Liver (tissue), 9 donors: ENCODE results near the gene ACOT8. TPM values are rescaled to one million over a fixed set of nuclear protein-coding genes. Genes with fewer than 3 reads are reported as not detected.

Source experiments
- DNase-seq: peaks from one replicate; pipeline ENCODE4 v3.0.0-alpha.2; 2017; ENCODE audit warnings: low spot score
- H3K27ac ChIP-seq, 2 donors: one replicate each; pipeline ENCODE4 v1.7.0; 2013; ENCODE audit warnings: inconsistent platforms in 2 of 2, low read length in 2 of 2, control low read depth in 1 of 2, low read depth in 1 of 2, mild to moderate bottlenecking in 1 of 2
- H3K27me3 ChIP-seq, 4 donors: one replicate each; pipeline versions ENCODE4 v1.6.1 to v1.7.0; 2013; ENCODE audit warnings: low read length in 3 of 4, inconsistent platforms in 1 of 4, mild to moderate bottlenecking in 1 of 4, moderate library complexity in 1 of 4; ENCODE audit not compliant: control insufficient read depth in 4 of 4, insufficient read depth in 4 of 4
- H3K36me3 ChIP-seq, 4 donors: one replicate each; pipeline versions ENCODE4 v1.6.1 to v1.7.0; 2013; ENCODE audit warnings: low read length in 3 of 4, mild to moderate bottlenecking in 3 of 4, low read depth in 1 of 4, moderate library complexity in 1 of 4; ENCODE audit not compliant: control insufficient read depth in 4 of 4, insufficient read depth in 3 of 4
- H3K4me1 ChIP-seq, 4 donors: one replicate each; pipeline versions ENCODE4 v1.6.1 to v1.7.0; 2013; ENCODE audit warnings: low read length in 3 of 4, mild to moderate bottlenecking in 3 of 4, moderate library complexity in 1 of 4; ENCODE audit not compliant: control insufficient read depth in 4 of 4, insufficient read depth in 4 of 4
- H3K4me3 ChIP-seq, 3 donors: one replicate each; pipeline versions ENCODE4 v1.6.1 to v1.7.0; 2013; ENCODE audit warnings: low read length in 3 of 3, control low read depth in 1 of 3, low read depth in 1 of 3, mild to moderate bottlenecking in 1 of 3
- H3K9ac ChIP-seq, 2 donors: one replicate each; pipeline ENCODE4 v1.7.0; 2013; ENCODE audit warnings: low read length in 2 of 2, mild to moderate bottlenecking in 2 of 2, moderate library complexity in 2 of 2, control low read depth in 1 of 2, low read depth in 1 of 2
- H3K9me3 ChIP-seq, 4 donors: one replicate each; pipeline versions ENCODE4 v1.6.1 to v1.7.0; 2013; ENCODE audit warnings: low read length in 3 of 4; ENCODE audit not compliant: control insufficient read depth in 4 of 4
- CTCF ChIP-seq: fragments of 150-350 bp; IDR thresholded peaks from 2 replicates; pipeline ENCODE4 v1.5.1; 2017; ENCODE audit warnings: improper control_type of control experiment, low read depth, low read length; ENCODE audit not compliant: missing input control
- FOXA1 ChIP-seq: IDR thresholded peaks from 2 replicates; pipeline ENCODE4 v1.6.1; 2016; ENCODE audit warnings: antibody characterized with exemption
- FOXA2 ChIP-seq: IDR thresholded peaks from 2 replicates; pipeline ENCODE4 v1.6.1; 2016; ENCODE audit warnings: antibody characterized with exemption
- GABPA ChIP-seq, 2 donors: IDR thresholded peaks in 1 of 2; conservative IDR thresholded peaks in 1 of 2; 2 replicates each; pipeline ENCODE4 v1.6.1; 2016; ENCODE audit warnings: antibody characterized with exemption in 2 of 2, mild to moderate bottlenecking in 1 of 2, moderate library complexity in 1 of 2
- HNF4A ChIP-seq, 2 donors: conservative IDR thresholded peaks; 2 replicates each; pipeline ENCODE4 v1.6.1; 2016; ENCODE audit warnings: antibody characterized with exemption in 2 of 2, mild to moderate bottlenecking in 2 of 2
- HNF4G ChIP-seq: IDR thresholded peaks from 2 replicates; pipeline ENCODE4 v1.6.1; 2016; ENCODE audit warnings: antibody characterized with exemption
- JUND ChIP-seq, 2 donors: IDR thresholded peaks; 2 replicates each; pipeline ENCODE4 v1.6.1; 2016; ENCODE audit warnings: antibody characterized with exemption in 2 of 2
- NR2F2 ChIP-seq: IDR thresholded peaks from 2 replicates; pipeline ENCODE4 v1.6.1; 2016; ENCODE audit warnings: antibody characterized with exemption
- RAD21 ChIP-seq, 2 donors: IDR thresholded peaks; 2 replicates each; pipeline ENCODE4 v1.6.1; 2016; ENCODE audit warnings: antibody characterized with exemption in 2 of 2, mild to moderate bottlenecking in 2 of 2
- SP1 ChIP-seq: IDR thresholded peaks from 2 replicates; pipeline ENCODE4 v1.6.1; 2018; ENCODE audit warnings: antibody characterized with exemption, mild to moderate bottlenecking
- TAF1 ChIP-seq: conservative IDR thresholded peaks from 2 replicates; pipeline ENCODE4 v1.6.1; 2016; ENCODE audit warnings: antibody characterized with exemption, mild to moderate bottlenecking
- YY1 ChIP-seq: IDR thresholded peaks from 2 replicates; pipeline ENCODE4 v1.6.1; 2016; ENCODE audit warnings: antibody characterized with exemption, mild to moderate bottlenecking
- WGBS: extraction: QIAGEN DNeasy Blood & Tissue Kit; methylation state at CpG from one replicate; pipeline ENCODE4 v1.1.7; 2013; 5-methylcytosine and 5-hydroxymethylcytosine counted together
- polyA plus RNA-seq, 2 donors: library from polyadenylated mRNA; stranded (reverse) in 1 of 2; unstranded in 1 of 2; fragments of 200-250 nt in 1 of 2; fragments of >200 nt in 1 of 2; fragmentation: Nextera tagmentation in 1 of 2; extraction: Ambion mirVana in 1 of 2; gene quantifications; one replicate each; pipeline versions ENCODE4 v1.2.1 to v1.2.3, GENCODE V29; 2013 to 2015
- total RNA-seq, 2 donors: library from RNA; depleted of rRNA; stranded (reverse); fragments of >200 nt; gene quantifications; one replicate each; pipeline ENCODE4 v1.2.3, GENCODE V29; 2014
- TF ChIP-seq, protein P1 (sequence below): IDR thresholded peaks from 2 replicates; pipeline ENCODE4 v1.6.1; 2016; ENCODE audit warnings: antibody characterized with exemption, mild to moderate bottlenecking
- TF ChIP-seq, protein P2 (sequence below): IDR thresholded peaks from 2 replicates; pipeline ENCODE4 v1.6.1; 2016; ENCODE audit warnings: antibody characterized with exemption
- donor health status: healthy.
- donor health status: healthy.
- donor health status: healthy.
- donor health status: healthy.
- donor health status: healthy.

ACOT8 gene
- total and polyA plus RNA-seq, 4 donors, result 24.4 to 27.1 (median 24.5) TPM

- no peaks in the 10 kb centered on the region for H3K27me3 ChIP-seq
- no peak overlapping the region for H3K4me3 ChIP-seq
- H3K9me3 ChIP-seq, result no peaks in the 10 kb centered on the region
- H3K9ac ChIP-seq, result no peak overlapping the region
- 94% methylated on average over 2 of the region's 2 CpGs for WGBS
- no peak for DNase-seq
- peaks cover 3 to 11% (median 7%) of the 10 kb centered on the region in 4 donors for H3K36me3 ChIP-seq
- no peak overlapping the region for H3K27ac ChIP-seq
- peaks cover 12 to 28% (median 22%) of the 10 kb centered on the region in 4 donors for H3K4me1 ChIP-seq
- TF ChIP-seq JUND (IDR thresholded peaks at IDR 0.05) (no peak), YY1 (no peak), SP1 (no peak), TAF1 (no peak)
- TF ChIP-seq, protein P1, sequence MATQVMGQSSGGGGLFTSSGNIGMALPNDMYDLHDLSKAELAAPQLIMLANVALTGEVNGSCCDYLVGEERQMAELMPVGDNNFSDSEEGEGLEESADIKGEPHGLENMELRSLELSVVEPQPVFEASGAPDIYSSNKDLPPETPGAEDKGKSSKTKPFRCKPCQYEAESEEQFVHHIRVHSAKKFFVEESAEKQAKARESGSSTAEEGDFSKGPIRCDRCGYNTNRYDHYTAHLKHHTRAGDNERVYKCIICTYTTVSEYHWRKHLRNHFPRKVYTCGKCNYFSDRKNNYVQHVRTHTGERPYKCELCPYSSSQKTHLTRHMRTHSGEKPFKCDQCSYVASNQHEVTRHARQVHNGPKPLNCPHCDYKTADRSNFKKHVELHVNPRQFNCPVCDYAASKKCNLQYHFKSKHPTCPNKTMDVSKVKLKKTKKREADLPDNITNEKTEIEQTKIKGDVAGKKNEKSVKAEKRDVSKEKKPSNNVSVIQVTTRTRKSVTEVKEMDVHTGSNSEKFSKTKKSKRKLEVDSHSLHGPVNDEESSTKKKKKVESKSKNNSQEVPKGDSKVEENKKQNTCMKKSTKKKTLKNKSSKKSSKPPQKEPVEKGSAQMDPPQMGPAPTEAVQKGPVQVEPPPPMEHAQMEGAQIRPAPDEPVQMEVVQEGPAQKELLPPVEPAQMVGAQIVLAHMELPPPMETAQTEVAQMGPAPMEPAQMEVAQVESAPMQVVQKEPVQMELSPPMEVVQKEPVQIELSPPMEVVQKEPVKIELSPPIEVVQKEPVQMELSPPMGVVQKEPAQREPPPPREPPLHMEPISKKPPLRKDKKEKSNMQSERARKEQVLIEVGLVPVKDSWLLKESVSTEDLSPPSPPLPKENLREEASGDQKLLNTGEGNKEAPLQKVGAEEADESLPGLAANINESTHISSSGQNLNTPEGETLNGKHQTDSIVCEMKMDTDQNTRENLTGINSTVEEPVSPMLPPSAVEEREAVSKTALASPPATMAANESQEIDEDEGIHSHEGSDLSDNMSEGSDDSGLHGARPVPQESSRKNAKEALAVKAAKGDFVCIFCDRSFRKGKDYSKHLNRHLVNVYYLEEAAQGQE, result no peak
Observed at GRCh38 chr20:45853484-45853883, 3.7 kb downstream of the ACOT8 start.

DNA sequence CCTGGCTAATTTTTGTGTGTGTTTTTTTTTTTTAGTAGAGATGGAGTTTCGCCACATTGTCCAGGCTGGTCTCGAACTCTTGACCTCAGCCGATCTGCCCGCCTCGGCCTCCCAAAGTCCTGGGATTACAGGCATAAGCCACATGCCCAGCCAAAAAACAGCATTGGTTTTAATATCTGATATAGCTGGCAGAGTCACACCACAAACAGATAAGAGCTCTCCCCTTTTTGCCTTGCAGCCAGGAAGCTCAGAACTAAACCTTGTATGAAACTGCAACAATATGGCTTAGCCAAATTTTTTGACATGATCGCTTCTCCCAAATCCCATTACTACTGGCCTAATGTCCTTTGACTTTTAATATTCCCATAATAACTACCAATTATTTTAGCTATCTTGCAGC is 4.9 kb downstream of the ACOT8 start:
- 98% methylated on average over 6 of the region's 6 CpGs for WGBS
- Histone ChIP-seq H3K9ac (no peak overlapping the region), H3K4me1 (peaks cover 8 to 22% (median 14%) of the 10 kb centered on the region in 4 donors), H3K36me3 (peaks cover 3 to 17% (median 10%) of the 10 kb centered on the region in 4 donors), H3K27me3 (no peaks in the 10 kb centered on the region), H3K4me3 (no peak overlapping the region), H3K27ac (no peak overlapping the region), H3K9me3 (no peaks in the 10 kb centered on the region)
- no peak for DNase-seq
- TF ChIP-seq CTCF (no peak), YY1 (no peak), HNF4G (no peak), TAF1 (no peak), GABPA (IDR thresholded peaks at IDR 0.05 in 1 of 2, conservative IDR thresholded peaks at IDR 0.05 in 1 of 2) (no peak), FOXA1 (no peak), FOXA2 (no peak), RAD21 (IDR thresholded peaks at IDR 0.05) (no peak)

GRCh38 chr20:45851501-45851900 is 5.7 kb downstream of the ACOT8 start:
- peaks cover 8 to 18% (median 11%) of the 10 kb centered on the region in 4 donors for H3K4me1 ChIP-seq
- DNase-seq, result no peak
- H3K4me3 ChIP-seq, result no peak overlapping the region
- H3K27ac ChIP-seq, result no peak overlapping the region
- no peaks in the 10 kb centered on the region for H3K27me3 ChIP-seq
- no peaks in the 10 kb centered on the region for H3K9me3 ChIP-seq
- H3K9ac ChIP-seq, result no peak overlapping the region
- H3K36me3 ChIP-seq, result peaks cover 6 to 23% (median 10%) of the 10 kb centered on the region in 4 donors
- TF ChIP-seq, protein P1, result no peak
- TF ChIP-seq HNF4A (conservative IDR thresholded peaks at IDR 0.05) (no peak), CTCF (no peak), RAD21 (IDR thresholded peaks at IDR 0.05) (no peak), NR2F2 (no peak), TAF1 (no peak)
- TF ChIP-seq, protein P2, sequence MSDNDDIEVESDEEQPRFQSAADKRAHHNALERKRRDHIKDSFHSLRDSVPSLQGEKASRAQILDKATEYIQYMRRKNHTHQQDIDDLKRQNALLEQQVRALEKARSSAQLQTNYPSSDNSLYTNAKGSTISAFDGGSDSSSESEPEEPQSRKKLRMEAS, result no peak
